ENCODE results near the gene CCDC92. TPM values are rescaled to one million over a fixed set of nuclear protein-coding genes. Genes with fewer than 3 reads are reported as not detected.

Gene CCDC92
- total RNA-seq, 4 donors from 2014 or later = 14.8 to 48.8 (median 21.1) TPM

- Histone ChIP-seq H3K9me3 (no peaks in the 10 kb centered on the region), H3K36me3 (no peaks in the 10 kb centered on the region), H3K4me3 (no peak overlapping the region), H3K27me3 (peaks cover 11% of the 10 kb centered on the region), H3K27ac (no peak overlapping the region), H3K4me1 (peaks cover 0 to 3% (median 0%) of the 10 kb centered on the region in 4 donors)
- intact Hi-C loops (cut with DNase I; ENCODE audit: low total_unique reads) (no loop called here), in situ Hi-C loops (cut with MboI; ENCODE audit: low pct_ligation_motif_present in 1 of 4, low pct_unique_long_range_greater_than_20kb in 1 of 4, low sequenced_read_pairs in 3 of 4) (no loop called here)
- DNase-seq = no peak
- WGBS, 2 donors (ENCODE audit: low coverage in 1 of 2) = 84% methylated on average over 2 to 12 of the region's 12 CpGs
- no peak for TF ChIP-seq POLR2A (IDR thresholded peaks at IDR 0.05)
- no peak for TF ChIP-seq POLR2AphosphoS5 (IDR thresholded peaks at IDR 0.05)
- no peak for TF ChIP-seq EP300 (IDR thresholded peaks at IDR 0.05; ENCODE audit: low read depth)
These were observed 82.6 kb downstream of the CCDC92 start for GRCh38 chr12:123889848-123890535.

GRCh38 chr12:123888989-123889388, 83.6 kb downstream of the CCDC92 start:
- Histone ChIP-seq H3K4me1 (peaks cover 0 to 3% (median 0%) of the 10 kb centered on the region in 4 donors), H3K4me3 (no peak overlapping the region), H3K27ac (no peak overlapping the region), H3K36me3 (no peaks in the 10 kb centered on the region), H3K27me3 (peaks cover 16% of the 10 kb centered on the region), H3K9me3 (no peaks in the 10 kb centered on the region)
- intact Hi-C loops (cut with DNase I; ENCODE audit: low total_unique reads) = no loop called here
- in situ Hi-C loops (cut with MboI; ENCODE audit: low pct_ligation_motif_present in 1 of 4, low pct_unique_long_range_greater_than_20kb in 1 of 4, low sequenced_read_pairs in 3 of 4) = no loop called here
- no peak for DNase-seq
- 75 to 80% methylated on average over 3 to 12 of the region's 12 CpGs for WGBS, 2 donors (ENCODE audit: low coverage in 1 of 2)
- TF ChIP-seq EP300 (IDR thresholded peaks at IDR 0.05; ENCODE audit: low read depth) = no peak
- no peak for TF ChIP-seq POLR2AphosphoS5 (IDR thresholded peaks at IDR 0.05)
- TF ChIP-seq POLR2A (IDR thresholded peaks at IDR 0.05) = no peak
- no peak for TF ChIP-seq CTCF (IDR thresholded peaks at IDR 0.05)

- Histone ChIP-seq H3K27me3 (peaks cover 17% of the 10 kb centered on the region), H3K27ac (no peak overlapping the region), H3K4me3 (no peak overlapping the region), H3K4me1 (peaks cover 0 to 3% (median 0%) of the 10 kb centered on the region in 4 donors), H3K36me3 (no peaks in the 10 kb centered on the region), H3K9me3 (no peaks in the 10 kb centered on the region)
- intact Hi-C loops (cut with DNase I; ENCODE audit: low total_unique reads) (no loop called here), in situ Hi-C loops (cut with MboI; ENCODE audit: low pct_ligation_motif_present in 1 of 4, low pct_unique_long_range_greater_than_20kb in 1 of 4, low sequenced_read_pairs in 3 of 4) (no loop called here)
- WGBS, 2 donors (ENCODE audit: low coverage in 1 of 2) = 63% methylated on average over 22 of the region's 22 CpGs; no CpG with 5 or more reads in 1 of the 2 donors
- TF ChIP-seq EP300 (IDR thresholded peaks at IDR 0.05; ENCODE audit: low read depth) = no peak
- TF ChIP-seq POLR2AphosphoS5 (IDR thresholded peaks at IDR 0.05) = no peak
- TF ChIP-seq CTCF (IDR thresholded peaks at IDR 0.05) = no peak
- TF ChIP-seq POLR2A (IDR thresholded peaks at IDR 0.05) = no peak
- DNase-seq = peak; percentile 34
These were observed 85.6 kb downstream of the CCDC92 start for GRCh38 chr12:123886931-123887582.

- no peak for DNase-seq
- Histone ChIP-seq H3K27ac (no peak overlapping the region), H3K9me3 (no peaks in the 10 kb centered on the region), H3K4me3 (no peak overlapping the region), H3K36me3 (no peaks in the 10 kb centered on the region), H3K27me3 (peaks cover 21% of the 10 kb centered on the region), H3K4me1 (peaks cover 0 to 3% (median 0%) of the 10 kb centered on the region in 4 donors)
- 70 to 83% methylated on average over 2 to 13 of the region's 13 CpGs for WGBS, 2 donors (ENCODE audit: low coverage in 1 of 2)
- TF ChIP-seq CTCF (IDR thresholded peaks at IDR 0.05) = no peak
- TF ChIP-seq EP300 (IDR thresholded peaks at IDR 0.05; ENCODE audit: low read depth) = no peak
- TF ChIP-seq POLR2A (IDR thresholded peaks at IDR 0.05) = no peak
- no peak for TF ChIP-seq POLR2AphosphoS5 (IDR thresholded peaks at IDR 0.05)
- in situ Hi-C loops (cut with MboI; ENCODE audit: low pct_ligation_motif_present in 1 of 4, low pct_unique_long_range_greater_than_20kb in 1 of 4, low sequenced_read_pairs in 3 of 4) = no loop called here
- intact Hi-C loops (cut with DNase I; ENCODE audit: low total_unique reads) = no loop called here
These were observed 86.4 kb downstream of the CCDC92 start for GRCh38 chr12:123886258-123886657.

Small RNA genes within 50 kb of the gene (small RNA-seq; reads per million reads assigned to genes)
- gene AC068790.4 = 0 to 0.55 (median 0) reads per million in 4 donors
- gene AC068790.6 = 0 reads per million in 4 donors

Other genes with a start within 250 kb of the CCDC92 start
- gene DNAH10, start 210.5 kb downstream of the CCDC92 start, total RNA-seq = under 1 TPM in 2 of 4 donors, not detected in 2; 0.14 to 0.20 TPM
- gene ZNF664, start 384 bp upstream of the CCDC92 start, total RNA-seq = 100 to 1,000 TPM in 2 of 4 donors, 10 to 100 TPM in 2; 84.4 to 144 (median 103) TPM